ENCODE data around the gene MT1B.
"Not testable (repeated sequence)": the region's sequence is repeated elsewhere in the genome, so short reads cannot be mapped to it uniquely, and the experiment has no call there.

MT1B gene

GRCh38 chr16:56669005-56669839 lies 17.5 kb downstream of the MT1B start, which contains the start of gene MT1H:
TSS of gene MT1H (plus strand) at chr16:56669814. CDS start at chr16:56669885, 71 bp downstream.
- no peak for DNase-seq

- no peak for DNase-seq
Measured at GRCh38 chr16:56669840-56670619, 18.3 kb downstream of the MT1B start.

GRCh38 chr16:56670620-56670934 lies 18.9 kb downstream of the MT1B start:
- no peak for DNase-seq

GRCh38 chr16:56671691-56672090 lies 20.0 kb downstream of the MT1B start:
- not testable (repeated sequence) for DNase-seq

GRCh38 chr16:56672171-56672570 lies 20.5 kb downstream of the MT1B start:
- not testable (repeated sequence) for DNase-seq

GRCh38 chr16:56672761-56673536 lies 21.3 kb downstream of the MT1B start:
- no peak for DNase-seq

GRCh38 chr16:56673921-56674320 lies 22.2 kb downstream of the MT1B start:
- no peak for DNase-seq

- DNase-seq: not testable (repeated sequence)
Measured at GRCh38 chr16:56674570-56674969, 22.9 kb downstream of the MT1B start.

GRCh38 chr16:56675685-56676210 lies 24.1 kb downstream of the MT1B start:
- DNase-seq: peak; percentile 16

- no peak for DNase-seq
Measured at GRCh38 chr16:56677474-56677873, 25.8 kb downstream of the MT1B start.

GRCh38 chr16:56679078-56679730 lies 27.5 kb downstream of the MT1B start:
- DNase-seq: no peak

GRCh38 chr16:56679818-56680217 lies 28.1 kb downstream of the MT1B start:
- no peak for DNase-seq

GRCh38 chr16:56681939-56682702 lies 30.4 kb downstream of the MT1B start, which contains the start of gene MT1X:
TSS of gene MT1X (plus strand) at chr16:56682470. CDS start at chr16:56682541, 71 bp downstream.
- DNase-seq: peak; percentile 85

- no peak for DNase-seq
Measured at GRCh38 chr16:56682703-56683397, 31.2 kb downstream of the MT1B start.

- DNase-seq: no peak
Measured at GRCh38 chr16:56683424-56684172, 31.9 kb downstream of the MT1B start.

- no peak for DNase-seq
Measured at GRCh38 chr16:56684256-56684925, 32.7 kb downstream of the MT1B start.

GRCh38 chr16:56684926-56685590 lies 33.4 kb downstream of the MT1B start:
- DNase-seq: no peak

GRCh38 chr16:56686758-56687157 lies 35.1 kb downstream of the MT1B start:
- DNase-seq: no peak

GRCh38 chr16:56688762-56689161 lies 37.1 kb downstream of the MT1B start:
- DNase-seq: no peak

Measured in activated CD4-positive, alpha-beta T cell treated with anti-CD3 and anti-CD28 coated beads for 1 hour (primary cell).